GM18517 (cell line): Measurements from ENCODE around the gene LTBP1.

ENCODE experiments used
- ATAC-seq: cut with Tn5 transposase; IDR thresholded peaks from one replicate; pipeline ENCODE4 v1.9.1; 2021; ENCODE audit warnings: mild to moderate bottlenecking, moderate library complexity; ENCODE audit not compliant: unreplicated experiment

LTBP1 gene

GRCh38 chr2:33108483-33109443, 162.0 kb downstream of the LTBP1 start:
- ATAC-seq, result no peak

GRCh38 chr2:33110461-33110860, 163.7 kb downstream of the LTBP1 start:
- ATAC-seq, result no peak

DNA sequence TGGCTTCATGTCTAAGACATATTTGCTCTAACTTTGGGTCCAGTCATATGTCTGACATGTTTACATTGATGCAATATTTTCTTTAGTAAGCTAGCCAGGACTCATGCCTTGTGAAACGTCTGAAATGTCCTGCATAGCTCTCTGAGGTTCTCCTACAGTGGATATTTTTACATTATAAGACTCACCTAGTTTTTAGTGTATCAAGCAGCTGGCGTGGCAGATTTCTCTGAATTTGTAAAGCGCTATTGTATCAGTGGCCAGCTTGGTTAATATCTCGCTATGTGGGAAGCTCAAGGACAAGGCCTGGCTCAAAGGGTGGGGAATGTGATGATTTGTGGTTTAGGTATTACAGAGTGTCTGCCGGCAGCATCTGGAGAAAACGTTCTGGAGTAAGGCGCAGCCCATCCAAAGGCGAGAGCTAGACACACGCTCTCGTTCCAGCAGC, 164.3 kb downstream of the LTBP1 start:
- no peak for ATAC-seq

DNA sequence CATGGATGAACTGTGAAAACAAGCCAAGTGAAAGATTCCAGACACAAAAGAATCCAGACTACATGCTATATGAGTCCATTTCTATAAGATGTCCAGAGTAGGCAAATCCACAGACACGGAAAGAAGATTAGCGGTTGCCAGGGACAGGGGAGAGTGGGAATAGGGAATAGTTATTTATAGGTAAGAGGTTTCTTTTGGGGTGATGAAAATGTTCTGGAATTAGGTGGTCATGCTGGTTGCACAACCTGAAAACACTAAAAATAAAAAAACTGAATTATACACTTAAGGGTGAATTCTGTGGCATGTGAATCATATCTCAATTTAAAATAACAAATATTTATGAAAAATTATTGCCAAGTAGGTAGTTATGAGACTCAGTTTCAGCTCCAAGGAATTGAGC, 168.4 kb downstream of the LTBP1 start:
- ATAC-seq, result no peak

DNA sequence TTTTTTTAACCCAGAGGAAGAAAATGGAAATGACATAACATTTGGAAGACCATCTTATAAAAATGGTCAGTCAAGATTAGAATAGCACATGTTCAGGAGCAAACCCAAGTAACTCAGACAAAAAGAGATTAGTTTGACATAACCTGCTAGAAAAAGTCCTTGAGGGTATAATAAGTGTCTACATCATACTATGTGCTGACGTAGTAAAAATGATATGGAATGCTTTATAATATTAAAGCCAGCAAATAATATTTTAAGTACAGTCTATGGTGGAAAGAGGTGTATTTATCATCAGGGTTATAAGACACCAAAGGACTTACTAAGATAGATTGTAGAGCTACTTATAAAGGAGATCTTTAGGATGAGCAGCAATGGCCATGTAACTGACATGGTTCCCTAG, 169.0 kb downstream of the LTBP1 start:
- ATAC-seq, result no peak

- no peak for ATAC-seq
Observed at GRCh38 chr2:33116799-33117198, 170.0 kb downstream of the LTBP1 start.

GRCh38 chr2:33118651-33119050, 171.9 kb downstream of the LTBP1 start:
- no peak for ATAC-seq

- no peak for ATAC-seq
Observed at GRCh38 chr2:33121416-33121815, 174.7 kb downstream of the LTBP1 start.

- no peak for ATAC-seq
Observed at GRCh38 chr2:33121925-33122324, 175.2 kb downstream of the LTBP1 start.

- ATAC-seq, result no peak
Observed at GRCh38 chr2:33122726-33123125, 176.0 kb downstream of the LTBP1 start.

- ATAC-seq, result no peak
Observed at GRCh38 chr2:33123216-33123615, 176.5 kb downstream of the LTBP1 start.

GRCh38 chr2:33126552-33126951, 179.8 kb downstream of the LTBP1 start:
- ATAC-seq, result no peak

GRCh38 chr2:33126958-33127357, 180.2 kb downstream of the LTBP1 start:
- no peak for ATAC-seq

GRCh38 chr2:33129263-33130053, 182.7 kb downstream of the LTBP1 start:
- ATAC-seq, result no peak

DNA sequence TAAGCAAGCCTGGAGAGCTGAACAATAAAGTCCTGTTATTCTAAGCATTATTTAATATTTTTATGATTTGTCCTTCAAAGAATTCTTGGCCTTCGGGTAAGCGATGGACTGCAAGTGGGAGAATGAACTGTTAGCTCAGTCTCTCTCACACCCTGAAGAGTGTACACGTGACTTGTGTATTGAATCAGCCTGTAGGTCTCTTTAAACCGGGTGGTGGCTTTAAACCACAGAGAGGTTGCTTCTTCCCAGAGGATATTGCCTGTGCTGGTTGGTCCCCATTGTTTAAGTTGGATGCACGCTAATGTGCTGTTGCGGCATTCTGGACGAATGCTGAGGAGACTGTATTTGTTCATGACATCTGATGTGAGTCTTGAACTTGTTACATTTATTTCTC, 183.3 kb downstream of the LTBP1 start:
- no peak for ATAC-seq

DNA sequence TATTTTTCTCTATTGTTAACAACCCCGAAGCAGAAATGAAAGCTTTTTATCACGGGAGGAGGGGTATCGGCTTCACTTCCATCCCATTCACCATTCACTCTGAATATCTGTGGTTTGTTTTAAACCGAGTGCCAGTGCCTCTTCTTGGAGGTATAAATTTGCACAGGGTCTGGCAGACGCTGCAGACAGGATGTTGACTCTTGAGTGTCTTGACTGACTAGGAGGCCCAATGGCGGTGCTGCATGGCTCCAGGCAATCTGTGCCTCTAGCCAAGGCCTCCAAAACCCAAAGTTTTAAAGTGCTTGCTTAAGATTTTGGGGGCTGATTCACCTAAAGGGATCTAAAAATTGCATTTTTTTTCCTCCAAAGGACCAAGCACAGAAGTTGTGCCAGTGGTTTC, 183.8 kb downstream of the LTBP1 start:
- no peak for ATAC-seq

DNA sequence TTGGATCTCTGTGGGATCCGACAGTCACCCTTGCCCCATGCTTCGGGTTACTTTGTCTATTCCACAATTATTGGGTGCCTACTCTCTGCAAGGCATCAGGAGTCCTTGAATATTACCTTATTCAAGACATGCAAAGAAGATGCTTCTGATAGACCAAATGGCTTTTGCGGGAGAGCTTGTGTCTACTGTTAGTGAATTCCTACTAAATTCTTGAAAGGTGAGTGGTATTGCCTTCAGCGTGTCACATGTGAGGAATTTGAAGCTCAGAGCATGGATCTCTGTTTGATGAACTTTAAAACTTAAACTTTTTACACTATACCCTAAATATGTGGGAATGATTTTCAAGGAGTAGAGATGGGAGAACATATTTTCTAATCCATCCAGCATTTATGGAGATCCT, 184.4 kb downstream of the LTBP1 start:
- no peak for ATAC-seq

DNA sequence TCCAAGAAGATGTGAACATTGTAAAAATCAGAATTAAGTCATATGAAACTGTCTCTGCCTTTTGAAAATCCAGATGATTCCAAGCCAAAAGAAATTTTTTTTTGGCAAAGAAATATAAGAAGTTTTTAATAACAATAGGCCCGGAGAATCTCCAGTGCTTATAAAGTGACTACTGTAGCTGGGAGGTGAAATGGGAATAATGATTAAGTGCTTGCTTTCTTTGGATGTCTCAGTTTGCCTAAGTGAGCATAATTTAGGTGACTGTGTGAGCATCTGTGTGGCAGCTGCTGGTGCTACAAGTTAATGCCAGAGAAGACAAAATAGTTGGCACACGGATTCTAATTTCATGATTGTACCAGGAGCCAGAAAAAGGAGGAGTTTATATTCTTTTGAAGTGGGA, 185.0 kb downstream of the LTBP1 start:
- ATAC-seq, result no peak

GRCh38 chr2:33133454-33133952, 186.8 kb downstream of the LTBP1 start:
- ATAC-seq, result no peak

DNA sequence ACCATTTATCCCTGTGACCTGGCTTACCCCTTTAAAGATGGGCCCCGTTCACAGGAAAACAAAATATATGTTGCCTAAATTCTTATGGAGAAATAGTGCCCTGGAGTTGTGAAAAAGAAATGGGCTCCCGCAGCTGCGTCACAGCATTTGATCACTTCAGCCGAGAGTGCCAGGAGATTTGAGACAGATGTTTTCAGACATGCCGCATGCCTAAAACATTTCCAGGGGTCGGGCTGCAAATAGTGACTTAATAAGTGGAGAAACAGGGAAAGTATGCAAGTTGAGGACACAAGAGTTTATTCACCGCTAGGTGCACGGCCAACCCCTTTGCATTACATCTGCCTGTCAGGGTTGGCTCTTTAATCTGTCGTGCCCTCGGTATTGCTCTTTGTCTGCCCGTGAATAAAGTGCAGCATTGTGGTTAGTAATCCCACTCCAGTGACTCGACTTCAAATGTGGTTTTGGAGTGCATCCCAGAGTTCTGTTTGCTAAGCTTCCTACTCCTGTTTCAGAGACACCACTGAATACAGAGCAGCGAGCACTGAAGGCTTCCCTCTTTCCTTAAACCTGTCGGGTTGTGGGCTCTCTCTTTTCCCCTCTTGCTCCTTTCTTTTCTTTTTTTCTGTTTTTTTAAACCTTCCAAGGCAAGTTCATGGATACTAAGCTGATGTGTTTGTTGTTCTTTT, 187.5 kb downstream of the LTBP1 start:
- ATAC-seq, result no peak
